ENCODE measurements around the gene CAST.

The CAST gene

GRCh38 chr5:96628406-96628805, 33.8 kb upstream of the CAST start:
- no peaks in the 10 kb centered on the region for H3K27me3 ChIP-seq (ENCODE audit: insufficient read depth, low read length, poor library complexity)
- no peak for DNase-seq
- H3K4me1 ChIP-seq (ENCODE audit: insufficient read depth, low read length): no peaks in the 10 kb centered on the region
- H3K4me2 ChIP-seq (ENCODE audit: insufficient read depth, low read length): no peak overlapping the region
- H3K9ac ChIP-seq (ENCODE audit: low read depth, low read length): no peak overlapping the region
- no peaks in the 10 kb centered on the region for H3K79me2 ChIP-seq (ENCODE audit: insufficient read depth, low read length)
- H3K27ac ChIP-seq (ENCODE audit: low read length): no peak overlapping the region
- no peaks in the 10 kb centered on the region for H4K20me1 ChIP-seq (ENCODE audit: insufficient read depth, low read length)
- no peak overlapping the region for H2AFZ ChIP-seq (ENCODE audit: low read depth, low read length)
- no peak overlapping the region for H3K4me3 ChIP-seq (ENCODE audit: low read depth in 1 of 2, low read length in 2 of 2)
- TF ChIP-seq CTCF (IDR thresholded peaks at IDR 0.05; ENCODE audit: borderline replicate concordance, extremely low read depth, low read length, poor library complexity, severe bottlenecking) (no peak), EZH2 (IDR thresholded peaks at IDR 0.05; ENCODE audit: borderline replicate concordance, low read depth, low read length, severe bottlenecking) (no peak)
- ATAC-seq (ENCODE audit: insufficient read depth, low read depth): no peak
- H3K9me3 ChIP-seq (ENCODE audit: insufficient read depth, low read length, severe bottlenecking): no peaks in the 10 kb centered on the region
- no peaks in the 10 kb centered on the region for H3K36me3 ChIP-seq (ENCODE audit: insufficient read depth, low read length)

GRCh38 chr5:96629774-96630173, 32.4 kb upstream of the CAST start:
- Histone ChIP-seq H3K4me2 (ENCODE audit: insufficient read depth, low read length) (no peak overlapping the region), H3K27ac (ENCODE audit: low read length) (no peak overlapping the region), H3K4me3 (ENCODE audit: low read depth in 1 of 2, low read length in 2 of 2) (no peak overlapping the region), H3K36me3 (ENCODE audit: insufficient read depth, low read length) (no peaks in the 10 kb centered on the region), H3K4me1 (ENCODE audit: insufficient read depth, low read length) (no peaks in the 10 kb centered on the region), H4K20me1 (ENCODE audit: insufficient read depth, low read length) (no peaks in the 10 kb centered on the region), H3K27me3 (ENCODE audit: insufficient read depth, low read length, poor library complexity) (no peaks in the 10 kb centered on the region), H3K9me3 (ENCODE audit: insufficient read depth, low read length, severe bottlenecking) (no peaks in the 10 kb centered on the region), H3K79me2 (ENCODE audit: insufficient read depth, low read length) (no peaks in the 10 kb centered on the region), H2AFZ (ENCODE audit: low read depth, low read length) (no peak overlapping the region), H3K9ac (ENCODE audit: low read depth, low read length) (no peak overlapping the region)
- DNase-seq (no peak), ATAC-seq (ENCODE audit: insufficient read depth, low read depth) (no peak)
- TF ChIP-seq EZH2 (IDR thresholded peaks at IDR 0.05; ENCODE audit: borderline replicate concordance, low read depth, low read length, severe bottlenecking) (no peak), CTCF (IDR thresholded peaks at IDR 0.05; ENCODE audit: borderline replicate concordance, extremely low read depth, low read length, poor library complexity, severe bottlenecking) (no peak)

GRCh38 chr5:96633820-96634219, 28.4 kb upstream of the CAST start:
- Histone ChIP-seq H3K4me1 (ENCODE audit: insufficient read depth, low read length) (no peaks in the 10 kb centered on the region), H3K27me3 (ENCODE audit: insufficient read depth, low read length, poor library complexity) (no peaks in the 10 kb centered on the region), H3K36me3 (ENCODE audit: insufficient read depth, low read length) (no peaks in the 10 kb centered on the region), H2AFZ (ENCODE audit: low read depth, low read length) (no peak overlapping the region), H4K20me1 (ENCODE audit: insufficient read depth, low read length) (no peaks in the 10 kb centered on the region), H3K9me3 (ENCODE audit: insufficient read depth, low read length, severe bottlenecking) (no peaks in the 10 kb centered on the region), H3K4me3 (ENCODE audit: low read depth in 1 of 2, low read length in 2 of 2) (no peak overlapping the region), H3K4me2 (ENCODE audit: insufficient read depth, low read length) (no peak overlapping the region), H3K27ac (ENCODE audit: low read length) (no peak overlapping the region), H3K79me2 (ENCODE audit: insufficient read depth, low read length) (no peaks in the 10 kb centered on the region), H3K9ac (ENCODE audit: low read depth, low read length) (no peak overlapping the region)
- ATAC-seq (ENCODE audit: insufficient read depth, low read depth) (no peak), DNase-seq (no peak)
- TF ChIP-seq CTCF (IDR thresholded peaks at IDR 0.05; ENCODE audit: borderline replicate concordance, extremely low read depth, low read length, poor library complexity, severe bottlenecking) (no peak), EZH2 (IDR thresholded peaks at IDR 0.05; ENCODE audit: borderline replicate concordance, low read depth, low read length, severe bottlenecking) (no peak)

GRCh38 chr5:96634881-96635280, 27.3 kb upstream of the CAST start:
- H3K4me2 ChIP-seq (ENCODE audit: insufficient read depth, low read length): no peak overlapping the region
- TF ChIP-seq EZH2 (IDR thresholded peaks at IDR 0.05; ENCODE audit: borderline replicate concordance, low read depth, low read length, severe bottlenecking) (no peak), CTCF (IDR thresholded peaks at IDR 0.05; ENCODE audit: borderline replicate concordance, extremely low read depth, low read length, poor library complexity, severe bottlenecking) (no peak)
- H3K27me3 ChIP-seq (ENCODE audit: insufficient read depth, low read length, poor library complexity): no peaks in the 10 kb centered on the region
- H2AFZ ChIP-seq (ENCODE audit: low read depth, low read length): no peak overlapping the region
- no peak overlapping the region for H3K9ac ChIP-seq (ENCODE audit: low read depth, low read length)
- no peak overlapping the region for H3K27ac ChIP-seq (ENCODE audit: low read length)
- no peaks in the 10 kb centered on the region for H4K20me1 ChIP-seq (ENCODE audit: insufficient read depth, low read length)
- H3K36me3 ChIP-seq (ENCODE audit: insufficient read depth, low read length): no peaks in the 10 kb centered on the region
- H3K4me3 ChIP-seq (ENCODE audit: low read depth in 1 of 2, low read length in 2 of 2): no peak overlapping the region
- DNase-seq: no peak
- H3K4me1 ChIP-seq (ENCODE audit: insufficient read depth, low read length): no peaks in the 10 kb centered on the region
- no peaks in the 10 kb centered on the region for H3K9me3 ChIP-seq (ENCODE audit: insufficient read depth, low read length, severe bottlenecking)
- H3K79me2 ChIP-seq (ENCODE audit: insufficient read depth, low read length): no peaks in the 10 kb centered on the region
- ATAC-seq (ENCODE audit: insufficient read depth, low read depth): no peak

All from DND-41 (cell line).